Measurements from ENCODE around the gene PDE6G. TPM values are rescaled to one million over a fixed set of nuclear protein-coding genes. Genes with fewer than 3 reads are reported as not detected.

Gene PDE6G
- total and polyA plus RNA-seq, 11 donors: 0.67 to 2.3 (median 1.1) TPM; not detected in 7

- no peak for DNase-seq
- intact Hi-C loops (cut with DNase I): loop anchor here in 1 of 10 donors (2.0 kb wide), 1 partner anchor 16 kb away; the partner anchor contains the start of genes CCDC137 and OXLD1
- 0 to 1% (median 0%) methylated on average over 9 to 37 of the region's 37 CpGs for WGBS, 4 donors
- H3K4me3 ChIP-seq: peak overlapping the region; percentile 85 to 100 (median 92)
- H3K4me1 ChIP-seq: peaks cover 5 to 45% (median 26%) of the 10 kb centered on the region in 12 donors
- peak in 2 of 4 donors; percentile 4 to 13 for ATAC-seq
- TF ChIP-seq, protein P1, sequence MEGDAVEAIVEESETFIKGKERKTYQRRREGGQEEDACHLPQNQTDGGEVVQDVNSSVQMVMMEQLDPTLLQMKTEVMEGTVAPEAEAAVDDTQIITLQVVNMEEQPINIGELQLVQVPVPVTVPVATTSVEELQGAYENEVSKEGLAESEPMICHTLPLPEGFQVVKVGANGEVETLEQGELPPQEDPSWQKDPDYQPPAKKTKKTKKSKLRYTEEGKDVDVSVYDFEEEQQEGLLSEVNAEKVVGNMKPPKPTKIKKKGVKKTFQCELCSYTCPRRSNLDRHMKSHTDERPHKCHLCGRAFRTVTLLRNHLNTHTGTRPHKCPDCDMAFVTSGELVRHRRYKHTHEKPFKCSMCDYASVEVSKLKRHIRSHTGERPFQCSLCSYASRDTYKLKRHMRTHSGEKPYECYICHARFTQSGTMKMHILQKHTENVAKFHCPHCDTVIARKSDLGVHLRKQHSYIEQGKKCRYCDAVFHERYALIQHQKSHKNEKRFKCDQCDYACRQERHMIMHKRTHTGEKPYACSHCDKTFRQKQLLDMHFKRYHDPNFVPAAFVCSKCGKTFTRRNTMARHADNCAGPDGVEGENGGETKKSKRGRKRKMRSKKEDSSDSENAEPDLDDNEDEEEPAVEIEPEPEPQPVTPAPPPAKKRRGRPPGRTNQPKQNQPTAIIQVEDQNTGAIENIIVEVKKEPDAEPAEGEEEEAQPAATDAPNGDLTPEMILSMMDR (IDR thresholded peaks at IDR 0.05): no peak
- no peak for TF ChIP-seq POLR2A (IDR thresholded peaks at IDR 0.05)
- H3K27me3 ChIP-seq: no peaks in the 10 kb centered on the region
- no peaks in the 10 kb centered on the region for H3K9me3 ChIP-seq
- peaks cover 0 to 48% (median 26%) of the 10 kb centered on the region in 9 donors for H3K36me3 ChIP-seq
- H3K27ac ChIP-seq: peak overlapping the region; percentile 34 to 91 (median 84)
Measured at GRCh38 chr17:81683208-81683583, 26.9 kb upstream of the PDE6G start.

- Histone ChIP-seq H3K9me3 (no peaks in the 10 kb centered on the region), H3K27ac (peak overlapping the region in 9 of 12 donors; percentile 80 to 91 (median 85)), H3K36me3 (peaks cover 0 to 43% (median 21%) of the 10 kb centered on the region in 9 donors), H3K4me1 (peaks cover 5 to 45% (median 26%) of the 10 kb centered on the region in 12 donors), H3K4me3 (peak overlapping the region; percentile 85 to 100 (median 92)), H3K27me3 (no peaks in the 10 kb centered on the region)
- TF ChIP-seq, protein P1 (IDR thresholded peaks at IDR 0.05): no peak
- no peak for TF ChIP-seq POLR2A (IDR thresholded peaks at IDR 0.05)
- DNase-seq (no peak), ATAC-seq (no peak)
- intact Hi-C loops (cut with DNase I): loop anchor here in 1 of 10 donors (2.0 kb wide), 1 partner anchor 16 kb away; the partner anchor contains the start of genes CCDC137 and OXLD1
- 34 to 40% (median 39%) methylated on average over 17 to 19 of the region's 19 CpGs for WGBS, 4 donors
Measured at GRCh38 chr17:81682565-81683207, 26.3 kb upstream of the PDE6G start.

DNA sequence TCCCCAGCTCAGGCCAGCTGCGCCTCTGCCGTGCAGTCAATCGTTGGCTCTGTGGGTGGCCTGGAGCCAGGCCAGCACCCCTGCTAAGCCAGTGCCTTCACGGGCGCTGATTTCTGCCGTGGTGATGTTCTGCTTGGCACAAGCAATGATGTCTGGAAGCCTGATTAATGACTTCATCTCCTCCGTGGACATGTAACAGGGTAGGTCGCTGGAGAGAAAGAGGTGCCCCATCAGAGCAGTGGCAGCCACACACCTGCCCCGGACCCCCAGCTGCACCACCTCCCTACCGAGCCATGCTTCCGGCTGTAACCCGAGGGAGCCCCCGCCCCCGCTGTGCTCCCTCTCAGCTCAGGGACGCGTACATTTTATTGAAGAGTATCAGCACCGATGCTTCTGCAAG is 25.3 kb upstream of the PDE6G start:
- H3K27ac ChIP-seq: no peak overlapping the region

DNA sequence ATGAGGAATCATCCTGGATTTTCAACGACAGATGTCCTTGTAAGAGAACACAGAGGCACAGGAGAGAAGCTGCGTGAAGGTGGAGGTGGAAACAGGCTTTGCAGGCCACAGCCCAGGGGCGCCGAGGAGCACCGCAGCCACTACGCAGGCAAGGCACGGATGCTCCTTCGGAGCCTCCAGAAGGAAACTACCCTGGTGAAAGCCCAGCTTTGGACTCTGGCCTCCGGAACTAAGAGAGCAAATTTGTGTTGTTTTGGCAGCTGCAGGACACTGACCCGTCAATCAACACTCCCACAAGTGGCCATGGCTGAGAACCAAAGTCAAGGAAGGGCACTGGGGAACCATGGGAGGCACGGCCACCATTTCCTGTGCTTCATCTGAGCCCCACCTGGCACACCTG is 23.8 kb upstream of the PDE6G start:
- Histone ChIP-seq H3K4me1 (peaks cover 5 to 41% (median 20%) of the 10 kb centered on the region in 12 donors), H3K36me3 (peaks cover 0 to 18% (median 4%) of the 10 kb centered on the region in 9 donors), H3K9me3 (no peaks in the 10 kb centered on the region), H3K27me3 (no peaks in the 10 kb centered on the region), H3K4me3 (no peak overlapping the region), H3K27ac (peak overlapping the region in 1 of 12 donors; percentile 2)
- TF ChIP-seq POLR2A (IDR thresholded peaks at IDR 0.05): no peak
- TF ChIP-seq, protein P1 (IDR thresholded peaks at IDR 0.05): no peak
- ATAC-seq (no peak), DNase-seq (no peak)
- WGBS, 4 donors: 67 to 74% (median 72%) methylated on average over 11 of the region's 11 CpGs
- intact Hi-C loops (cut with DNase I): no loop called here

More for the DNA sequence above, 25.3 kb upstream of the PDE6G start:
- Histone ChIP-seq H3K36me3 (peaks cover 0 to 33% (median 13%) of the 10 kb centered on the region in 9 donors), H3K27me3 (no peaks in the 10 kb centered on the region), H3K4me3 (no peak overlapping the region), H3K9me3 (no peaks in the 10 kb centered on the region), H3K4me1 (peaks cover 5 to 45% (median 26%) of the 10 kb centered on the region in 12 donors)
- 60 to 72% (median 67%) methylated on average over 17 of the region's 17 CpGs for WGBS, 4 donors
- intact Hi-C loops (cut with DNase I): loop anchor here in 1 of 10 donors (2.0 kb wide), 1 partner anchor 15 kb away; the partner anchor contains the start of genes CCDC137 and OXLD1
- ATAC-seq (no peak), DNase-seq (peak in 1 of 5 donors; percentile 48)
- no peak for TF ChIP-seq POLR2A (IDR thresholded peaks at IDR 0.05)
- TF ChIP-seq, protein P1 (IDR thresholded peaks at IDR 0.05): no peak

Measured in heart left ventricle (tissue), 16 donors.